Measurements from ENCODE around the gene FBXO33. TPM values are rescaled to one million over a fixed set of nuclear protein-coding genes. Genes with fewer than 3 reads are reported as not detected.

Gene FBXO33
- total RNA-seq, 2 experiments from 2014 or later, result 16.8 to 18.6 TPM

- POLR2A ChIA-PET, result interaction anchor here (1.0 kb wide), 1 partner anchor 11 kb away, joined by 3 read pairs; no protein-coding TSS in a partner anchor
- Mint-ChIP-seq H3K27ac (peak overlapping the region; percentile 80), H3K9me3 (no peaks in the 10 kb centered on the region), H3K36me3 (ENCODE audit: low read depth) (peaks cover 10% of the 10 kb centered on the region), H3K27me3 (no peaks in the 10 kb centered on the region), H3K4me1 (ENCODE audit: low read depth) (peaks cover 17% of the 10 kb centered on the region), H3K4me3 (no peak overlapping the region)
- no peak for TF ChIP-seq CTCF (IDR thresholded peaks at IDR 0.05)
- DNase-seq, result peak; percentile 21
- CTCF ChIA-PET, result no interaction called here
- intact Hi-C loops (cut with micrococcal nuclease), result no loop called here
- ATAC-seq, result peak; percentile 82
Observed at GRCh38 chr14:39395555-39396254, 36.5 kb downstream of the FBXO33 start.

- Mint-ChIP-seq H3K36me3 (ENCODE audit: low read depth) (peaks cover 10% of the 10 kb centered on the region), H3K4me1 (ENCODE audit: low read depth) (peaks cover 17% of the 10 kb centered on the region), H3K27me3 (no peaks in the 10 kb centered on the region), H3K9me3 (no peaks in the 10 kb centered on the region), H3K27ac (no peak overlapping the region), H3K4me3 (no peak overlapping the region)
- no peak for TF ChIP-seq CTCF (IDR thresholded peaks at IDR 0.05)
- ChIA-PET POLR2A (no interaction called here), CTCF (interaction anchor here (0.9 kb wide), 1 partner anchor 34 kb away, joined by 4 read pairs; no protein-coding TSS in a partner anchor)
- intact Hi-C loops (cut with micrococcal nuclease), result no loop called here
- DNase-seq, result no peak
- no peak for ATAC-seq
Observed at GRCh38 chr14:39393289-39393688, 38.9 kb downstream of the FBXO33 start.

GRCh38 chr14:39384177-39384576 is 48.1 kb downstream of the FBXO33 start:
- H3K4me3 Mint-ChIP-seq, result no peak overlapping the region
- intact Hi-C loops (cut with micrococcal nuclease), result loop anchor here (5.0 kb wide), 1 partner anchor 42 kb away; no protein-coding TSS in a partner anchor
- no peak for TF ChIP-seq CTCF (IDR thresholded peaks at IDR 0.05)
- ChIA-PET CTCF (interaction anchor here (1.4 to 2.9 kb wide), 2 partner anchors 9 to 48 kb away, joined by 3 to 11 read pairs; partner anchors contain the start of gene FBXO33), POLR2A (interaction anchor here (0.7 kb wide), 1 partner anchor 11 kb away, joined by 3 read pairs; no protein-coding TSS in a partner anchor)
- DNase-seq (no peak), ATAC-seq (no peak)
- peaks cover 2% of the 10 kb centered on the region for H3K36me3 Mint-ChIP-seq (ENCODE audit: low read depth)
- H3K4me1 Mint-ChIP-seq (ENCODE audit: low read depth), result peaks cover 20% of the 10 kb centered on the region
- no peaks in the 10 kb centered on the region for H3K27me3 Mint-ChIP-seq
- H3K27ac Mint-ChIP-seq, result no peak overlapping the region
- H3K9me3 Mint-ChIP-seq, result no peaks in the 10 kb centered on the region

GRCh38 chr14:39383741-39384140 is 48.5 kb downstream of the FBXO33 start:
- POLR2A ChIA-PET, result interaction anchor here (0.7 kb wide), 1 partner anchor 11 kb away, joined by 3 read pairs; no protein-coding TSS in a partner anchor

More at GRCh38 chr14:39383741-39384140, 48.5 kb downstream of the FBXO33 start:
- DNase-seq (no peak), ATAC-seq (no peak)
- CTCF ChIA-PET, result interaction anchor here (1.4 to 2.9 kb wide), 2 partner anchors 8 to 49 kb away, joined by 3 to 11 read pairs; partner anchors contain the start of gene FBXO33
- intact Hi-C loops (cut with micrococcal nuclease), result loop anchor here (5.0 kb wide), 1 partner anchor 41 kb away; no protein-coding TSS in a partner anchor
- peaks cover 2% of the 10 kb centered on the region for H3K36me3 Mint-ChIP-seq (ENCODE audit: low read depth)
- no peak overlapping the region for H3K4me3 Mint-ChIP-seq
- no peaks in the 10 kb centered on the region for H3K9me3 Mint-ChIP-seq
- TF ChIP-seq CTCF (IDR thresholded peaks at IDR 0.05), result no peak
- no peaks in the 10 kb centered on the region for H3K27me3 Mint-ChIP-seq
- peaks cover 20% of the 10 kb centered on the region for H3K4me1 Mint-ChIP-seq (ENCODE audit: low read depth)
- H3K27ac Mint-ChIP-seq, result no peak overlapping the region
